HG02870 (cell line): ENCODE measurements around the gene STK10.

ENCODE experiments used
- ATAC-seq: cut with Tn5 transposase; IDR thresholded peaks from one replicate; pipeline ENCODE4 v1.9.1; 2021; ENCODE audit warnings: mild to moderate bottlenecking, moderate library complexity; ENCODE audit not compliant: unreplicated experiment

STK10 gene

GRCh38 chr5:172093965-172094364, 94.1 kb downstream of the STK10 start:
- ATAC-seq: no peak

GRCh38 chr5:172093559-172093958, 94.5 kb downstream of the STK10 start:
- ATAC-seq: no peak

GRCh38 chr5:172091956-172092732, 95.9 kb downstream of the STK10 start:
- ATAC-seq: no peak

- no peak for ATAC-seq
Measured at GRCh38 chr5:172090976-172091547, 97.0 kb downstream of the STK10 start.

GRCh38 chr5:172089298-172090117, 98.5 kb downstream of the STK10 start:
- ATAC-seq: no peak

GRCh38 chr5:172088801-172089200, 99.2 kb downstream of the STK10 start:
- ATAC-seq: no peak

GRCh38 chr5:172086194-172086975, 101.6 kb downstream of the STK10 start:
- peak; percentile 67 for ATAC-seq

- no peak for ATAC-seq
Measured at GRCh38 chr5:172085738-172086137, 102.3 kb downstream of the STK10 start.

- no peak for ATAC-seq
Measured at GRCh38 chr5:172082180-172082579, 105.8 kb downstream of the STK10 start.

- ATAC-seq: no peak
Measured at GRCh38 chr5:172079876-172080275, 108.1 kb downstream of the STK10 start.

GRCh38 chr5:172078726-172079345, 109.2 kb downstream of the STK10 start:
- no peak for ATAC-seq

GRCh38 chr5:172077664-172078425, 110.2 kb downstream of the STK10 start:
- no peak for ATAC-seq

GRCh38 chr5:172076761-172077244, 111.2 kb downstream of the STK10 start:
- ATAC-seq: no peak

- no peak for ATAC-seq
Measured at GRCh38 chr5:172075656-172076055, 112.4 kb downstream of the STK10 start.

- no peak for ATAC-seq
Measured at GRCh38 chr5:172074896-172075295, 113.1 kb downstream of the STK10 start.

- ATAC-seq: no peak
Measured at GRCh38 chr5:172071309-172071875, 116.6 kb downstream of the STK10 start.

GRCh38 chr5:172065431-172066065, 122.5 kb downstream of the STK10 start:
- no peak for ATAC-seq

- no peak for ATAC-seq
Measured at GRCh38 chr5:172064766-172065165, 123.3 kb downstream of the STK10 start.

GRCh38 chr5:172064358-172064757, 123.7 kb downstream of the STK10 start:
- ATAC-seq: no peak
